HCT116 (cell line): ENCODE measurements around the gene TMTC1. TPM values are rescaled to one million over a fixed set of nuclear protein-coding genes. Genes with fewer than 3 reads are reported as not detected.

Experiments used
- ATAC-seq: fragments of 200-7000 bp; cut with Tn5 transposase; 2 replicates; pipeline ENCODE4 v1.9.1; 2020; ENCODE audit warnings: mild to moderate bottlenecking, moderate library complexity
- BruUV-seq: library from RNA; stranded (reverse); fragments of 400-500 nt; replicated peaks from 2 replicates; lab custom pipeline; 2021; lab: Mats Ljungman, UMichigan
- CTCF ChIA-PET: fragments of 300-600 bp; sonication (Branson Sonifier 250); formaldehyde crosslinking; loops from one replicate; lab custom pipeline; 2021; ENCODE audit warnings: antibody characterized with exemption; lab: Charles Lee
- POLR2A ChIA-PET: fragments of 300-600, 350-600 bp; sonication (Branson Sonifier 250); formaldehyde crosslinking; loops from one replicate; lab custom pipeline; 2021; ENCODE audit warnings: antibody characterized with exemption; lab: Charles Lee
- RAD21 ChIA-PET, 2 experiments: fragments of 300-600 bp; sonication (Branson Sonifier 250); formaldehyde crosslinking; loops; one replicate each; lab custom pipeline; 2023; ENCODE audit warnings: low total read pairs in 2 of 2; ENCODE audit not compliant: uncharacterized antibody in 2 of 2, unreplicated experiment in 2 of 2, low non-redundant PET in 1 of 2; lab: Charles Lee
- DNase-seq: peaks from one replicate; pipeline ENCODE4 v3.0.0-alpha.2; 2010; ENCODE audit warnings: low read depth, low spot score
- H2AFZ ChIP-seq: fragments of 200-600 bp; shearing (Covaris generic), sonication (generic); 2 replicates; pipeline ENCODE4 v1.6.1; 2017; ENCODE audit warnings: low read depth, mixed run types, mixed read lengths, antibody characterized with exemption, low read length; ENCODE audit not compliant: poor library complexity, severe bottlenecking
- H3K27ac ChIP-seq: 2 replicates; pipeline ENCODE4 v1.5.1; 2012; ENCODE audit warnings: low read depth, low read length
- H3K27me3 ChIP-seq: fragments of 200-600 bp; sonication (generic); 2 replicates; pipeline ENCODE4 v1.6.1; 2016; ENCODE audit warnings: mixed run types, low read length, mixed read lengths; ENCODE audit not compliant: insufficient read depth
- H3K36me3 ChIP-seq, 2 experiments: fragments of 200-500 bp in 1 of 2; fragments of 200-600 bp in 1 of 2; sonication (Bioruptor generic) in 1 of 2; sonication (generic) in 1 of 2; 2 replicates each; pipeline versions ENCODE4 v1.5.1 to v1.6.1; 2014 to 2016; ENCODE audit warnings: low read length in 2 of 2, inconsistent platforms in 1 of 2, mixed read lengths in 1 of 2, mixed run types in 1 of 2; ENCODE audit not compliant: insufficient read depth in 2 of 2, control insufficient read depth in 1 of 2
- H3K4me1 ChIP-seq, 2 experiments: fragments of 200-600 bp in 1 of 2; sonication (generic) in 1 of 2; 2 replicates each; pipeline versions ENCODE4 v1.5.1 to v1.6.1; 2012 to 2017; ENCODE audit warnings: low read length in 2 of 2, inconsistent platforms in 1 of 2, mild to moderate bottlenecking in 1 of 2, mixed read lengths in 1 of 2, mixed run types in 1 of 2, moderate library complexity in 1 of 2; ENCODE audit not compliant: insufficient read depth in 2 of 2, control insufficient read depth in 1 of 2
- H3K4me2 ChIP-seq: fragments of 200-600 bp; sonication (generic); 2 replicates; pipeline ENCODE4 v1.6.1; 2017; ENCODE audit warnings: mixed run types, low read length, mixed read lengths
- H3K4me3 ChIP-seq, 2 experiments: fragments of 200-600 bp in 1 of 2; sonication (generic) in 1 of 2; replicated peaks in 1 of 2; 2 replicates each; pipeline ENCODE4 v1.5.1; 2011 to 2016; ENCODE audit warnings: low read length in 2 of 2, control low read depth in 1 of 2, low read depth in 1 of 2, mild to moderate bottlenecking in 1 of 2, mixed read lengths in 1 of 2, mixed run types in 1 of 2
- H3K79me2 ChIP-seq: fragments of 200-600 bp; sonication (generic); 2 replicates; pipeline ENCODE4 v1.6.1; 2017; ENCODE audit warnings: mild to moderate bottlenecking, mixed run types, low read length, moderate library complexity, mixed read lengths; ENCODE audit not compliant: insufficient read depth
- H3K9ac ChIP-seq: fragments of 200-600 bp; sonication (generic); 2 replicates; pipeline ENCODE4 v1.6.1; 2016; ENCODE audit warnings: low read length, mixed read lengths
- H3K9me2 ChIP-seq: fragments of 200-600 bp; sonication (generic), shearing (Covaris generic); 2 replicates; pipeline ENCODE4 v1.6.1; 2017; ENCODE audit warnings: mixed run types, mild to moderate bottlenecking, moderate library complexity; ENCODE audit not compliant: insufficient read depth
- H3K9me3 ChIP-seq, 2 experiments: fragments of 200-500 bp in 1 of 2; fragments of 200-600 bp in 1 of 2; sonication (Bioruptor generic) in 1 of 2; sonication (generic) in 1 of 2; 2 replicates each; pipeline ENCODE4 v1.6.1; 2014 to 2017; ENCODE audit warnings: low read length in 2 of 2, mixed read lengths in 2 of 2, inconsistent platforms in 1 of 2, low read depth in 1 of 2, mild to moderate bottlenecking in 1 of 2, mixed run types in 1 of 2, moderate library complexity in 1 of 2; ENCODE audit not compliant: control insufficient read depth in 1 of 2, insufficient read depth in 1 of 2
- H4K20me1 ChIP-seq: fragments of 200-600 bp; sonication (generic), shearing (Covaris generic); 2 replicates; pipeline ENCODE4 v1.6.1; 2017; ENCODE audit warnings: mixed run types, mild to moderate bottlenecking, moderate library complexity; ENCODE audit not compliant: insufficient read depth
- CTCF ChIP-seq, 3 experiments: fragments of 200-600 bp in 1 of 3; sonication (generic) in 1 of 3; IDR thresholded peaks in 2 of 3; conservative IDR thresholded peaks in 1 of 3; 2 replicates each; pipeline ENCODE4 v1.5.1; 2012 to 2017; ENCODE audit warnings: low read depth in 2 of 3, low read length in 2 of 3, antibody characterized with exemption in 1 of 3, borderline replicate concordance in 1 of 3, control low read depth in 1 of 3, mild to moderate bottlenecking in 1 of 3, mixed read lengths in 1 of 3, mixed run types in 1 of 3, moderate library complexity in 1 of 3; ENCODE audit not compliant: insufficient read depth in 1 of 3
- EZH2phosphoT487 ChIP-seq: fragments of 200-600 bp; IDR thresholded peaks from 2 replicates; pipeline ENCODE4 v1.6.1; 2018; ENCODE audit warnings: antibody characterized with exemption, borderline replicate concordance
- JUND ChIP-seq: IDR thresholded peaks from 2 replicates; pipeline ENCODE4 v1.6.1; 2012
- POLR2A ChIP-seq: IDR thresholded peaks from 2 replicates; pipeline ENCODE4 v1.7.0; 2011; ENCODE audit warnings: borderline replicate concordance; ENCODE audit not compliant: insufficient read depth, insufficient read length; ENCODE audit errors: extremely low read depth
- YY1 ChIP-seq: IDR thresholded peaks from 2 replicates; pipeline ENCODE4 v1.6.1; 2011; ENCODE audit warnings: low read length, low read depth, moderate library complexity, mild to moderate bottlenecking; ENCODE audit not compliant: insufficient replicate concordance; ENCODE audit errors: extremely low read depth
- ZBTB33 ChIP-seq: IDR thresholded peaks from 2 replicates; pipeline ENCODE4 v1.6.1; 2011; ENCODE audit warnings: mild to moderate bottlenecking, low read length, moderate library complexity; ENCODE audit not compliant: insufficient replicate concordance; ENCODE audit errors: extremely low read depth
- ZFX ChIP-seq: fragments of 450-650 bp; IDR thresholded peaks from 2 replicates; pipeline ENCODE4 v1.6.1; 2017
- intact Hi-C: fragments of 100-400 bp; cut with micrococcal nuclease; formaldehyde crosslinking; loops from 2 replicates; pipeline ENCODE4 v1.10.0; 2022
- total RNA-seq: library from RNA; stranded (reverse); gene quantifications from one replicate; pipeline ENCODE4 v1.2.1, GENCODE V29; 2021; ENCODE audit not compliant: unreplicated experiment

The TMTC1 gene
- total RNA-seq, 1 experiment from 2014 or later, result 2.0 TPM

GRCh38 chr12:29640589-29641345, 143.0 kb downstream of the TMTC1 start:
- Histone ChIP-seq H3K27me3 (no peaks in the 10 kb centered on the region), H3K36me3 (no peaks in the 10 kb centered on the region), H3K4me3 (peak overlapping the region; percentile 8 to 35; a peak in 3 of 4 replicates), H3K79me2 (no peaks in the 10 kb centered on the region), H3K27ac (peak overlapping the region; percentile 64), H2AFZ (peak overlapping the region; percentile 61), H3K9me2 (no peaks in the 10 kb centered on the region), H4K20me1 (no peaks in the 10 kb centered on the region), H3K9ac (peak overlapping the region; percentile 30), H3K9me3 (no peaks in the 10 kb centered on the region), H3K4me2 (peak overlapping the region; percentile 67), H3K4me1 (peaks cover 7 to 17% of the 10 kb centered on the region in 2 experiments; a peak in 3 of 4 replicates)
- ATAC-seq (peak; percentile 83), DNase-seq (peak; percentile 18)
- TF ChIP-seq JUND, result no peak
- TF ChIP-seq ZFX, result peak; percentile 54
- 0 out of 6 replicates have a peak, but pooled peaks of 1 of the 3 experiments have one; percentile 13 for TF ChIP-seq CTCF (IDR thresholded peaks at IDR 0.05 in 2 of 3, conservative IDR thresholded peaks at IDR 0.05 in 1 of 3; ENCODE audit: borderline replicate concordance in 1 of 3, insufficient read depth in 1 of 3, low read depth in 2 of 3, low read length in 2 of 3)
- TF ChIP-seq POLR2A, result peak; percentile 38
- no peak for TF ChIP-seq ZBTB33
- no peak for TF ChIP-seq EZH2phosphoT487
- no peak for TF ChIP-seq YY1
- intact Hi-C loops, result no loop called here
- ChIA-PET RAD21 (no interaction called here), CTCF (interaction anchor here (1.3 kb wide), 1 partner anchor 10 kb away, joined by 3 read pairs; no protein-coding TSS in a partner anchor), POLR2A (no interaction called here)
- TSS peak; percentile 55 for BruUV-seq
